Stimulated activated CD4-positive, alpha-beta T cell treated with anti-CD3 and anti-CD28 coated beads, Interleukin-4, amount 100 ng/mL, for 24 hours (primary cell): Measurements from ENCODE around the gene ASPSCR1.
A peak's percentile ranks its signal among the peaks of the same experiment; 100 is the strongest.
"Not testable (repeated sequence)": the region's sequence is repeated elsewhere in the genome, so short reads cannot be mapped to it uniquely, and the experiment has no call there.

Experiments used
- DNase-seq: peaks from one replicate; pipeline ENCODE4 v3.0.0-alpha.2; 2020

Gene ASPSCR1

GRCh38 chr17:82029391-82029790 lies 52.0 kb downstream of the ASPSCR1 start:
- no peak for DNase-seq

DNA sequence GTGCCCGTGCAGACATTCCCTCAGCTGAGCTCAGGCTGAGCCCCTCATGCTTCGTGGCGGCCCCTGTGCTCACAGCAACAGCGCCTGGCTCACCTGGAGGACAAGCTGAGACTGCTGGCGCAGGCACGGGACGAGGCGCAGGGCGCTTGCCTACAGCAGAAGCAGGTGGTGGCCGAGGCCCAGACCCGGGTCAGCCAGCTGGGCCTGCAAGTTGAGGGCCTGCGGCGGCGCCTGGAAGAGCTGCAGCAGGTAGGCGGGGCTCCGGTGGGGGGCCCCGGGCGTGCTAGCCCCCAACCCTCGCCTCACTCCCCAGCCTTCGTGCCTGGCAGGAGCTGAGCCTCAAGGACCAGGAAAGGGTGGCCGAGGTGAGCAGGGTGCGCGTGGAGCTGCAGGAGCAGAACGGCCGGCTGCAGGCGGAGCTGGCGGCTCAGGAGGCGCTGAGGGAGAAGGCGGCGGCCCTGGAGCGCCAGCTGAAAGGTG lies 52.6 kb downstream of the ASPSCR1 start:
- DNase-seq = no peak

DNA sequence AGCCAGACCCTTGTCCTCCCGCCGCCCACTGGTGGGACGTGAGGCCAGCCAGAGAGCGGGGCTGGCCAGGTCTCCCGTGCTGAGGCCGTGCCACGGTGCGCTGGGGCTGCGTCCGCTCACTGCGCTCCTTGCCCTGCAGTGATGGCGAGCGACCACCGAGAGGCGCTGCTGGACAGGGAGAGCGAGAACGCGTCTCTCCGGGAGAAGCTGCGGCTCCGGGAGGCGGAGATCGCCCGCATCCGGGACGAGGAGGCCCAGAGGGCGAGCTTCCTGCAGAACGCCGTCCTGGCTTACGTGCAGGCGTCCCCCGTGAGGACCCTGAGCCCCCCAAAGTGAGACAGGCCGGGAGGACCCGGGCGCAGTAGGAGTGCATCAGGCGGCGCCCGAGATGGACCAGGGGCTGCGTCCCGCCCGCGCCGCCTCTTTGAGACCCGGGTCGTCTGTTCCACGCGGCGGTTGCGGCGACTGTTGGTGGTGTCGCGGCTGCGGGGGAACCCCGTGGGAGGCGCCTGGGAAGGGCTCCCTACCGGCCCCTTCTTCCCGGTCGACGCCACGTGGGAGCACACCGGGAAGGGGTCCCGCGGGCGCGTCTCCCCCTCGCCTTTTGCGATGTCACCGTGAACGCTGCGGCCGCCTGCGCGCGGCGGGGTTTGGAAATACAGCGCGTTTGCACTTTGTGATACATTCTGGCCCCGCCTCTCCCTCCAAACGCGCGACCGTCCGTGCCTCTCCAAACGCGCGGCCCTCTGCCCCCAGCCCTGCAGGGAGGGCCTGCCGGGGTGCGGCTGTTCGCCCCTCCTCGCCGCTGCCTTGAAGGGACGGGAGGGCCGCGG lies 53.3 kb downstream of the ASPSCR1 start:
- DNase-seq = peak; percentile 83

DNA sequence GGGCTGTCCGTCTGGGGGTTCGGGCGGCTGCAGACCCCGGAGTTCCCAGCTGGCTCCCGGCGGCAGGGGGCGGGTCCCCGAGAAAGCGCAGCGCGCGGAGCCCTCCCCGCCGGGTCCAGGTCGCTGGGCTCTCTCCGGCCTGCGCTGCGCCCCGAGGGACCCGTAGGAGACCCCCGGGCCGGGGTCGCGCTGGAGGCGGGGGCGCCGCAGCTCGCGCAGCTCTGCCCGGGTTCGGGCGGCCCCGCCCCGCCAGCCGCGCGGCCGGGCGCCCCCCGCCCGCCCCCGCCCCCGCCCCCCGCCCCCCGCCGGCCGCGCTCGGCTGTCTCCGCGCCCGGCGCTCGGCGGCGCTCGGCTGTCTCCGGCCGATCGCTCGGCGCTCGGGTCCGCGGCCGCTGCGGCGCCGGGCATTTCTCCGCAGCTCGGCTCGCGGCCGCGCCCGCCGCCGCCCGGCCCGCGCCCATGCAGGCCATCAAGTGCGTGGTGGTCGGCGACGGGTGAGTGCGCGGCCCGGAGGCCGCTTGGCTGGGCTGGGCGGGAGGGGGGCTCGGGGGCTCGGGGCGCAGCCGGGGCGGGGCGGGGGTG lies 54.0 kb downstream of the ASPSCR1 start, which contains the start of gene RAC3:
Gene RAC3, plus strand, starts transcription at position 376 of the 582 bp plus-strand sequence. Its CDS starts 84 bp downstream, at position 460.
- no peak for DNase-seq

GRCh38 chr17:82031885-82032627 lies 54.6 kb downstream of the ASPSCR1 start:
- no peak for DNase-seq

DNA sequence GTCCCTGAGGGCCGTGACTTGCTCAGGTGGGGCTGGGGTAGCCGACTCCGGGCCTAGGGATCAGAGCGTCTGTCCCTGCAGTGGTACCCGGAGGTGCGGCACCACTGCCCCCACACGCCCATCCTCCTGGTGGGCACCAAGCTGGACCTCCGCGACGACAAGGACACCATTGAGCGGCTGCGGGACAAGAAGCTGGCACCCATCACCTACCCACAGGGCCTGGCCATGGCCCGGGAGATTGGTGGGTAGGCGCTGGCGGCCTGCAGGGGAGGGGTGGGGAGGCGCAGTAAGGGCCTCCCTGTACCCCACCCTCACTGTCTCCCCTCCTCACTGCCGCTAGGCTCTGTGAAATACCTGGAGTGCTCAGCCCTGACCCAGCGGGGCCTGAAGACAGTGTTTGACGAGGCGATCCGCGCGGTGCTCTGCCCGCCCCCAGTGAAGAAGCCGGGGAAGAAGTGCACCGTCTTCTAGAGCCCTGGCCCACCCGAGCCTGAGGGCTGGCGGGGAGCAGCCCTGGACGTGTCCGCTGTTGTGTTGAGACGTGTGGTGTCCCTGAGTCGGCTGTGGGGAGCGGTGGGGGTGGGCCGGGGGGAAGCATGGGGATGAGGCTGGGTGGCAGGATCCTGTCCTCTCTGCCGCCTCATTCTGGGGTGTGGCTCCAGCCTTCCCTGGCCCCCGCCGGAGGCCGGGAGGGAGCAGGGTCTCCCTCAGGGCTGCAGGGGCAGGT lies 56.1 kb downstream of the ASPSCR1 start:
- DNase-seq = no peak

GRCh38 chr17:82034371-82035011 lies 57.1 kb downstream of the ASPSCR1 start:
- DNase-seq = no peak

DNA sequence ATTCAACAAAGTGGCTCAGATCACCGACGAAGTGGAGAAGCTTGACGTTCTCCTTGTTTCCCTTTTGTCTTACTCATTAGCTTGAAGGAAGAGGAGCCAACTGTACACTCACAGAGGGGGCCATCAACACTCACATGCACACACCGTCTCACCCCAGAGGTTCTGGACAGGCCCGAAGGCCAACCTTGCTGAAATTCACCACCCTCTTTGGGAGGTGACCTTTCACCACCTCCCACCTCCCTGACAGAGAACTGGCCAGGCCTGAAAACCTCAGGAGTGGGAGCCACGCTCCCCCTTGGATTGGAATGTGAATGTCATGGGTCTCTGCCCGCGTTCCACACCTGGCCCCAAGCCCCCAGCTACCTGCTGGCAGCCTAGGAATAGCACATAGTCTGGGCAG lies 58.1 kb downstream of the ASPSCR1 start:
- no peak for DNase-seq

GRCh38 chr17:82035956-82036633 lies 58.7 kb downstream of the ASPSCR1 start:
- DNase-seq = no peak

DNA sequence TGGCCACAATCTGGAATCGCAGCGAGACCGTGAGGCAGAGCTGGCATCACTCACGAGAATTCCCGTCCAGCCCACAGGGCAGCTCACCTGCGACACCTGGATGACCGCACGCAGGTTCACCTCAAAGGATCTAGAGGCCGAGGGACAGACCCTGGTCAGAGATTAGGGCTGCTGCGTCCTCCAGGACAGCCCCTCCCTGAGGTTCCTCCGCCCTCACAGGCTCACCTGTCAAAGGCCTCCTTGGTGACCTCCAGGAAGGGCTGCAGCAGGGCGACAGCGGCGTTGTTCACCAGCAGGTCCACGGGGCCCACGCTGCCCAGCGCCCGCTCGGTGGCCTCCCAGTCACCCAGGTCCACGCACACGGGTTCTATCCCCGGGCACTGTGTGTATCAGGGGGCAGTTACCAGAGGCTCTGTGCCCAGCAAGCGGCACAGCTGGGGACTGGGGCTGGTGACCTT lies 59.2 kb downstream of the ASPSCR1 start:
- no peak for DNase-seq

- peak; percentile 95 for DNase-seq
These were observed 59.9 kb downstream of the ASPSCR1 start, which contains the start of gene DCXR for GRCh38 chr17:82037092-82037888. TSS of gene DCXR (minus strand) at chr17:82037697. CDS start at chr17:82037682, 15 bp downstream.

DNA sequence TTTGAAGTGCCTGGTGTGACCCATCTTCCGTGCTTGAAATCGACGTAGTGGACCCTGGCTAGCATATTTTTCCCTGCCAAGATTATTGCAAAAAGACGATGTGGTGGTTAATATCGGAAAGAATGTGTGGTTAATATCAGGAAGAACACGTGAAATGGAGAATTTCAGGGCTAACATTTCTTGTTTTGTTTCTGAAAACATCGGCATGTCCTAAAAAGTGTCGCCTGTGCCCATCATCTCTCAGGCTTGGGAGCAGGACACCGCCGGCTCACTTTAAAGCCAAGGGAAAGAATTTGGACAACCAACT lies 60.4 kb downstream of the ASPSCR1 start:
- no peak for DNase-seq

- not testable (repeated sequence) for DNase-seq
These were observed 61.5 kb downstream of the ASPSCR1 start for GRCh38 chr17:82038796-82039409.

GRCh38 chr17:82039695-82040299 lies 62.4 kb downstream of the ASPSCR1 start:
- no peak for DNase-seq

- DNase-seq = no peak
These were observed 63.9 kb downstream of the ASPSCR1 start for GRCh38 chr17:82041144-82041814.

DNA sequence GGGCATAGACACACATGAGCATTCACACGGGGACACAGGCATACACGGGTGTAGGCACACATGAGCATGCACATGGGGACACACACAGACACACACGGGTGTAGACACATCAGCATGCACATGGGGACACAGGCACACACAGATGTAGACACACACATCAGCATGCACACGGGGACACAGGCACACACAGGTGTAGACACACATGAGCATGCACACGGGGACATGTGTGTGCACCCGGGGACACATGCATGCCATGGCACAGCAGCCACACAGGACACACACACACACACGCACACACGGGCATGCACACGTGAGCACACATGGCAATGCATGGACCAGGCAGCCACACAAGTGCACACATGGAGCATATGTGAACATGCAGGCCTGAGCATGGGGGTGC lies 65.2 kb downstream of the ASPSCR1 start:
- no peak for DNase-seq

DNA sequence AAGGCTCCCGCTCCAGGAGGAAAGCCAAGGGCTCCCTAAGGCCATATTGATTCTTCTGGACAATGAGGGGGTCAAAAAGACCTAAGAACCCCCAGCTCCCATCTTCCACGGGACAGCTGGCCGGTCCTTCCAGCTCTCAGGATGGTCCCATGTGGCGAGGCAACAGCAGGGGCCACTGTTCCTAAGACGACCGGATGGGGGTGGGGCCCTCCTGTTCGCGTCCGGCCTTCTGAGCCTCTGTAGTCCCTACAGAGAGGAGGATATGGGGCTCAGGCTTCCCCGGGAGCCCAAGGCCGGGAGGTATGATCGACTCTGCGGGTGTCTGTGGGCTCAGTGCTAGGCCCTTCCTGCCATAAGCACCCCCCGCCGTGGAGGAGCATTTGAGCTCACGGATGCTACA lies 66.1 kb downstream of the ASPSCR1 start:
- DNase-seq = no peak

DNA sequence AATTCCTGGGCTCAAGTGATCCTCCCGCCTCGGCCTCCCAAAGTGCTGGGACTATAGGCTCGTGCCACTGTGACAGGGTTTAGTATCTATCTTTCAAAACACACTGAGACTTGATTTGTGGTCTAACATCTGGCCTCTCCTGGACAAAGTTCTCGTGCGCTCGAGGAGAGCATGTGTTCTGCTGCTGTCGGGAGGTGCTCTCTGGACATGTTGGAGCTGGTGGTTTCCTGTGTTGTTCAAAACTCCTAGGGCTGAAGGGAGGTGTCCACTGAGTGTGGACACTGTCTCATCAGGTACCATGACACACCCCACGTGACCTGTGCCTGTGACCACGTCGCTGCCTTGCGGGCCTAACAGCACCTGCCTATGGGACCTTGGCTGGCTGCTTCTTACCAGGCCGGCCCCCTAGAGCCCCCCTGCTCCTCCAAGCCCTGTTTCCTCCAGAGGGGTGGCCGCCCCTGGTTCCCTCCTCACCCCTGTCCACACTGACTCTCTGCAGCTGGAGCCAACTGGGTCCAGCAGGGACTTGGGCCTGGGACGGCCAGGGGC lies 68.6 kb downstream of the ASPSCR1 start:
- DNase-seq = no peak

DNA sequence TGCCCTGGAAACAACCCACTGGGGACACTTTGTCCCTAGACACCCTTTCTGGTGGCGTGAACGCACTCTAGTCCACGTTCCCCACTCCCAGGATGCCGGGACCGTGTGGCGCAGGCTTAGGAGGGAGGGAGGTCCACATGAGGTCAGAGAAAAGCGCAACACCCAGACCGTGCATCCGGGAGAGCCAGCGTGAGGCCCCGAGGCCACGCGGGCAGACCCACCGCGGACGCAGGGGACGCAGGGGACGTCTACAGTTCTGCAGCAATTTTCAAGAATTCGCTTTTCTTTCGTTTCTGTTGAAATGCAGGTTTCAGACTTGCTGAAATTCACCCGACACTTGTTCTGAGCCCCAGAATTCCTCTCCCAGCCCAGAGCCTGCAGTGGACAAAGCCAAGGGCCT lies 69.5 kb downstream of the ASPSCR1 start:
- DNase-seq = no peak
